Activated CD4-positive, alpha-beta T cell treated with anti-CD3 and anti-CD28 coated beads for 36 hours (primary cell): ENCODE data around the gene COMMD4. TPM values are rescaled to one million over a fixed set of nuclear protein-coding genes. Genes with fewer than 3 reads are reported as not detected.
"Not testable (repeated sequence)": the region's sequence is repeated elsewhere in the genome, so short reads cannot be mapped to it uniquely, and the experiment has no call there.

ENCODE experiments used
- ATAC-seq: fragments of 200-7000 bp; cut with Tn5 transposase; one replicate; pipeline ENCODE4 v1.10.0; 2021; ENCODE audit warnings: mild to moderate bottlenecking, moderate library complexity
- CTCF ChIA-PET: fragments of 350-600 bp; sonication (Branson Sonifier 250); formaldehyde crosslinking; loops from one replicate; lab custom pipeline; 2021; ENCODE audit warnings: antibody characterized with exemption; lab: Charles Lee
- POLR2A ChIA-PET: fragments of 350-600 bp; sonication (Branson Sonifier 250); formaldehyde crosslinking; loops from one replicate; lab custom pipeline; 2021; ENCODE audit warnings: antibody characterized with exemption, inconsistent platforms; lab: Charles Lee
- DNase-seq: peaks from one replicate; pipeline ENCODE4 v3.0.0-alpha.2; 2020
- H3K27ac Mint-ChIP-seq: one replicate; pipeline ENCODE4 v1.8.0; 2021; ENCODE audit warnings: mixed read lengths
- H3K27me3 Mint-ChIP-seq: one replicate; pipeline ENCODE4 v1.8.0; 2021; ENCODE audit warnings: mixed read lengths
- H3K36me3 Mint-ChIP-seq: one replicate; pipeline ENCODE4 v1.8.0; 2021; ENCODE audit warnings: low read depth, mixed read lengths
- H3K4me1 Mint-ChIP-seq: one replicate; pipeline ENCODE4 v1.8.0; 2021; ENCODE audit warnings: mixed read lengths
- H3K4me3 Mint-ChIP-seq: one replicate; pipeline ENCODE4 v1.8.0; 2021; ENCODE audit warnings: mild to moderate bottlenecking, moderate library complexity, mixed read lengths
- H3K9me3 Mint-ChIP-seq: one replicate; pipeline ENCODE4 v1.8.0; 2021; ENCODE audit warnings: low read depth, mixed read lengths
- intact Hi-C, 2 experiments: fragments of 100-400 bp; cut with DNase I in 1 of 2; cut with micrococcal nuclease in 1 of 2; formaldehyde crosslinking; loops; one replicate each; pipeline versions ENCODE4 v1.14.2 to v1.15.1; 2022 to 2024; cut with DNase I, micrococcal nuclease
- total RNA-seq, 2 experiments: library from RNA; stranded (reverse); gene quantifications; one replicate each; pipeline ENCODE4 v1.2.3, GENCODE V29; 2021

The COMMD4 gene
- total RNA-seq, 2 experiments from 2014 or later, result 47.1 to 67.8 TPM

DNA sequence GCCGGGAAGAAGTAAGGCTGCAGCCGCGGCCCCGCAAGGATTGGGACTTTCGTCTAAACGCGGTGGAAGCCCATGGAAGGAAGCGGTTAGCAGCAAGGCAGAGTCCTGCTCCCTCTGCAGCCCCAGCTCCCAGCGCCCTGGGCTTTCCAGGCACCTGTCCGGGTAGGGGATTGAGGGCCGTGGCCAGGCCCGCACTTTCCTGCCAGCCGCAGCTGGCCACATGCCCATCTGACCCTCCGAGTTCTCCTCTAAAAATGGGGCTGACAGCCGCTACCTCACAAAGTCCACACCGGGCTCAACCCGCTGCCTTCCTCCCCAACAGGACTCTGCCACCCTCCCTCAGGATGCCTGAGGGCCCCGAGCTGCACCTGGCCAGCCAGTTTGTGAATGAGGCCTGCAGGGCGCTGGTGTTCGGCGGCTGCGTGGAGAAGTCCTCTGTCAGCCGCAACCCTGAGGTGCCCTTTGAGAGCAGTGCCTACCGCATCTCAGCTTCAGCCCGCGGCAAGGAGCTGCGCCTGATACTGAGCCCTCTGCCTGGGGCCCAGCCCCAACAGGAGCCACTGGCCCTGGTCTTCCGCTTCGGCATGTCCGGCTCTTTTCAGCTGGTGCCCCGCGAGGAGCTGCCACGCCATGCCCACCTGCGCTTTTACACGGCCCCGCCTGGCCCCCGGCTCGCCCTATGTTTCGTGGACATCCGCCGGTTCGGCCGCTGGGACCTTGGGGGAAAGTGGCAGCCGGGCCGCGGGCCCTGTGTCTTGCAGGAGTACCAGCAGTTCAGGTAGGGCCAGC is 12.9 kb downstream of the COMMD4 start:
- peaks cover 32% of the 10 kb centered on the region for H3K4me1 Mint-ChIP-seq
- ATAC-seq (no peak), DNase-seq (no peak)
- ChIA-PET POLR2A (interaction anchor here (0.6 to 2.4 kb wide), 2 partner anchors 19 to 160 kb away, joined by 4 to 8 read pairs; partner anchors contain the start of gene MAN2C1), CTCF (interaction anchor here (0.6 to 1.1 kb wide), 3 partner anchors 19 to 1752 kb away, joined by 3 read pairs; partner anchors contain the start of gene MAN2C1)
- H3K36me3 Mint-ChIP-seq, result peaks cover 12% of the 10 kb centered on the region
- peaks cover 4% of the 10 kb centered on the region for H3K9me3 Mint-ChIP-seq
- H3K27me3 Mint-ChIP-seq, result peaks cover 5% of the 10 kb centered on the region
- H3K27ac Mint-ChIP-seq, result no peak overlapping the region
- intact Hi-C loops, result no loop called here
- peak overlapping the region; percentile 44 for H3K4me3 Mint-ChIP-seq

DNA sequence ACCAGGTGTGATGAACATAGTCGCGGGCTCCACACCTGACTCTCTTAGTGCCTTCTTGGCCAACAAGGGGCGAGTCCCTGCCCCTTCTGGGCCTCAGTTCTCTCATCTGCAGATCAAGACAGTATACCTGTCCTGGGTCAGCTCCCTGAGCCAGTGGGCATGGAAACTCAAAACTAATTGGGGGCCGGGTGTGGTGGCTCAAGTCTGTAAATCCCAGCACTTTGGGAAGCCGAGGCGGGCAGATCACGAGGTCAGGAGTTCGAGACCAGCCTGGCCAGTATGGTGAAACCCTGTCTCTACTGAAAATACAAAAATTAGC is 13.4 kb downstream of the COMMD4 start:
- peak overlapping the region; percentile 3 for H3K4me3 Mint-ChIP-seq
- peaks cover 12% of the 10 kb centered on the region for H3K36me3 Mint-ChIP-seq
- peaks cover 32% of the 10 kb centered on the region for H3K4me1 Mint-ChIP-seq
- H3K27me3 Mint-ChIP-seq, ATAC-seq, DNase-seq, H3K9me3 Mint-ChIP-seq, H3K27ac Mint-ChIP-seq, intact Hi-C loops: not testable (repeated sequence)
- ChIA-PET CTCF (interaction anchor here (1.1 to 1.2 kb wide), 2 partner anchors 18 to 19 kb away, joined by 3 to 4 read pairs; partner anchors contain the start of gene MAN2C1), POLR2A (interaction anchor here (2.4 kb wide), 1 partner anchor 19 kb away, joined by 8 read pairs; the partner anchor contains the start of gene MAN2C1)

DNA sequence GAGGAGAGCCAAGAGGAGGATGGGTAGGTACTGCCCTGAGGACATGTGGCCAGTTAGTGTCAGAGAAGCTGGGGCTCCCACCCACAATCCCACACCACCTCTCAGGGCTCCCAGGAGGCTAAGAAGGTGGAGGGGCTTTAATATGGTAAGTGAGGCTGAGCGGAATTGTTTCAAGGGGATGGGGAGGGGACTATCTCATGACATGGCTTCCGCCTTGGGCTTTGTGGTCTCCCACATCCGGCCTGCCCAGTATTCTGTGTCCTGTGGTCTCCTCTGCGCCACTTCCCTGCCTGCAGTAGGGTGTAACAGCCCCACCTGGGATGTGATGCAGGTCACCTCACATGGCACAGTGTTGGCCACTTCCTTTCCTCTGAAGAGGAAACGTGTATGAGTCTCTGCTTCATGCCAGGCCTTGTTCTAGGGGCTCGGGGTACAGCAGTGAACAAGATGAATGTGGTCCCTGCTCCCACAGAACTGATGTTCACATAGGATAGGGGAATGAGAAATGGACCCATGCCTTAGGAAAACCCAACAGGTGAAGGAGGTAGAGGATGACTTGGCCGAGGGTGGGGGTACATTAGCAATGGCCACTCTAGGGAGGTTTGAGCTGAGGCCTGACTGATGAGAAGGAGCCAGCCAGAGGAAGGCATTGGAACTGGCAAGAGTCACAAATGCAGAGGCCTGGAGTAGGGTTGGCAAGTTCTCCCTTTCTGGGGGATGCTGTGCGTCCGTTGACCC is 14.2 kb downstream of the COMMD4 start:
- peak; percentile 84 for ATAC-seq
- H3K4me3 Mint-ChIP-seq, result peak overlapping the region; percentile 3
- POLR2A ChIA-PET, result interaction anchor here (0.6 kb wide), 1 partner anchor 14 kb away, joined by 3 read pairs; the partner anchor contains the start of gene COMMD4
- peaks cover 32% of the 10 kb centered on the region for H3K4me1 Mint-ChIP-seq
- H3K27ac Mint-ChIP-seq, result peak overlapping the region; percentile 89
- peak; percentile 89 for DNase-seq
- intact Hi-C loops, result no loop called here
- H3K9me3 Mint-ChIP-seq, result peaks cover 4% of the 10 kb centered on the region
- peaks cover 12% of the 10 kb centered on the region for H3K36me3 Mint-ChIP-seq
- CTCF ChIA-PET, result interaction anchor here (1.1 to 1.3 kb wide), 3 partner anchors 17 to 18 kb away, joined by 3 to 4 read pairs (median 3); partner anchors contain the start of gene MAN2C1
- H3K27me3 Mint-ChIP-seq, result peaks cover 5% of the 10 kb centered on the region

DNA sequence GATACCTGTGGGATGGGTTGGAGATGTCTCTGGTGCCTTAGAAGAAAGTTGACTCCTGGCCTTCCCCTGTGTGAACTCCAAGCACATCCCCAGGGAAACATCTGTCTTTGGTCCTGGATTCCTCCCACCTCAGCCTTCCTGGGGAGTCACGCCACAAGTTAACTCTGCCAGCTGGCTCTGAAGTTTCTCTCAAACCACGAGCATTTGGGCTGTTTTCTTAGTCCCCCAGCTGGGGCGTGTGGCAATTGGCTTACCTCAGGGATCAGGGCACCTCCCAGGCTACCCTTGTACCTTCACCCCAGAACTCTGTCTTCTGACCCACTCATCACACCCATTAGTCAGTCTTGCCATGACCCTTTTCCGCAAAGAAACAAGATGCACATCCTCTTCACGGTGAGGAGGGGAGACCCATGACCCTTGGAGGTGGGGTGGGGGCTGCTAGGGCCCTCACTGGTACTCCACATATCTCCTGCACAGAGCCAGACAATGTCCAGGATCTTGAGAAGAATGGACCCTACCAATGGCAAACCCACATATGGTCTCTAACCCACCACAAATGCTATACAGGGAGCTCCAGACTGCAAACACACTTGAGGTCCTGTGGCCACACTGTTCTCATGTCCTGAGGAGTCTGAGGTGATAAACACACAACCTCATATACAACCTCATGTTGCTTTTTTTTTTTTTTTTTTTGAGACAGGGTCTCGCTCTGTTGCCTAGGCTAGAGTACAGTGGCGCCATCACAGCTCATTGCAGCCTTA is 14.9 kb downstream of the COMMD4 start:
- intact Hi-C loops, result no loop called here
- ChIA-PET POLR2A (interaction anchor here (0.6 kb wide), 1 partner anchor 15 kb away, joined by 3 read pairs; the partner anchor contains the start of gene COMMD4), CTCF (interaction anchor here (0.6 to 1.3 kb wide), 3 partner anchors 16 to 20 kb away, joined by 3 to 4 read pairs (median 4); partner anchors contain the start of gene MAN2C1)
- ATAC-seq (no peak), DNase-seq (peak; percentile 35)
- Mint-ChIP-seq H3K9me3 (peaks cover 4% of the 10 kb centered on the region), H3K27ac (peak overlapping the region; percentile 11), H3K36me3 (peaks cover 12% of the 10 kb centered on the region), H3K27me3 (peaks cover 3% of the 10 kb centered on the region), H3K4me3 (no peak overlapping the region), H3K4me1 (peaks cover 32% of the 10 kb centered on the region)

DNA sequence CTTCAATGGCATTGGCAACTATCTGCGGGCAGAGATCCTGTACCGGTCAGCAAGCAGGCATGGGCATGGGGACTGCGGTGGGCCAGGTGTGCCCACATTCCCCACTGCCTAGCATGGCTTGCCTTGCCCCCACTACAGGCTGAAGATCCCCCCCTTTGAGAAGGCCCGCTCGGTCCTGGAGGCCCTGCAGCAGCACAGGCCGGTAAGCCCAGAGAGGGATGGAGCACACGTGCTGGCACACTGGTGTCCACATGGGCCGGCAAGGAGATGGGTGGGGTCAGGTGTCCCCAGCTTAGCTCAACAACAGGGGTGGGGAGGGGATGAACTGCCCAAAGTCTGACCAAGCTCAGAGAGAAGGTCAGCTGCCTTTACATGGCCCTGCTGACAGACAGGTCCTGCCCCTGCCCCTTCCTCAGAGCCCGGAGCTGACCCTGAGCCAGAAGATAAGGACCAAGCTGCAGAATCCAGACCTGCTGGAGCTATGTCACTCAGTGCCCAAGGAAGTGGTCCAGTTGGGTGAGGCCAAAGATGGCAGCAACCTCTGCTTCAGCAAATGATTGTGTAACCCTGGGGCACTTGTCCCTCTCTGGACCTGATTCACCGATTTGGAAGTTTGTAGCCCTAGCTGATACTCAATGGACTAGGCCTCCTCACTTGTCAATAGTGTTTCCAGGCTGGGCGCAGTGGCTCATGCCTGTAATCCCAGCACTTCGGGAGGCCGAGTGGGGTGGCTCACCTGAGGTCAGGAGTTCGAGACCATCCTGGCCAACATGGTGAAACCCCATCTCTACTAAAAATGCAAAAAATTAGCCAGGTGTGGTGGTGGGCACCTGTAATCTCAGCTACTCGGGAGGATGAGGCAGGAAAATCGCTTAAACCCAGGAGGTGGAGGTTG is 16.6 kb downstream of the COMMD4 start:
- H3K4me1 Mint-ChIP-seq, result peaks cover 26% of the 10 kb centered on the region
- POLR2A ChIA-PET, result interaction anchor here (1.1 kb wide), 1 partner anchor 16 kb away, joined by 3 read pairs; the partner anchor contains the start of gene MAN2C1
- no peak overlapping the region for H3K27ac Mint-ChIP-seq
- ATAC-seq, result no peak
- H3K9me3 Mint-ChIP-seq, result peaks cover 4% of the 10 kb centered on the region
- intact Hi-C loops, result no loop called here
- H3K4me3 Mint-ChIP-seq, result no peak overlapping the region
- H3K27me3 Mint-ChIP-seq, result no peaks in the 10 kb centered on the region
- no peak for DNase-seq
- H3K36me3 Mint-ChIP-seq, result peaks cover 12% of the 10 kb centered on the region
- CTCF ChIA-PET, result no interaction called here

DNA sequence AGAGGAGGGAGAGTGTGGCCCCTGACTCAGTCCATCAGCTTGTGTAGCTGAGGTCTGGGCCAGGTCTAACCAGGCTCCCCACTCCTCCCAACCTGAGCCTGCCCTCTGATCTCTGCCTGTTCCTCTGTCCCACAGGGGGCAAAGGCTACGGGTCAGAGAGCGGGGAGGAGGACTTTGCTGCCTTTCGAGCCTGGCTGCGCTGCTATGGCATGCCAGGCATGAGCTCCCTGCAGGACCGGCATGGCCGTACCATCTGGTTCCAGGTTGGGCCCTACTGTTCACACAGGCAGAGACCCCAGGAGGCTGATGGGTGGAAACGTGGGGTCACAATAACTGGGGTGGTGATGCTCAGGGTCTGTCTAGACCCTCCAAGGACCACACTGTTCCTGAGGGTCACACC is 17.7 kb downstream of the COMMD4 start:
- CTCF ChIA-PET, result interaction anchor here (2.1 kb wide), 1 partner anchor 14 kb away, joined by 10 read pairs; the partner anchor contains the start of gene MAN2C1
- Mint-ChIP-seq H3K9me3 (peaks cover 4% of the 10 kb centered on the region), H3K27ac (no peak overlapping the region), H3K27me3 (no peaks in the 10 kb centered on the region), H3K36me3 (peaks cover 15% of the 10 kb centered on the region), H3K4me1 (peaks cover 23% of the 10 kb centered on the region), H3K4me3 (no peak overlapping the region)
- DNase-seq, result no peak
- POLR2A ChIA-PET, result interaction anchor here (1.9 kb wide), 1 partner anchor 14 kb away, joined by 8 read pairs; no protein-coding TSS in a partner anchor
- no peak for ATAC-seq
- intact Hi-C loops, result no loop called here

DNA sequence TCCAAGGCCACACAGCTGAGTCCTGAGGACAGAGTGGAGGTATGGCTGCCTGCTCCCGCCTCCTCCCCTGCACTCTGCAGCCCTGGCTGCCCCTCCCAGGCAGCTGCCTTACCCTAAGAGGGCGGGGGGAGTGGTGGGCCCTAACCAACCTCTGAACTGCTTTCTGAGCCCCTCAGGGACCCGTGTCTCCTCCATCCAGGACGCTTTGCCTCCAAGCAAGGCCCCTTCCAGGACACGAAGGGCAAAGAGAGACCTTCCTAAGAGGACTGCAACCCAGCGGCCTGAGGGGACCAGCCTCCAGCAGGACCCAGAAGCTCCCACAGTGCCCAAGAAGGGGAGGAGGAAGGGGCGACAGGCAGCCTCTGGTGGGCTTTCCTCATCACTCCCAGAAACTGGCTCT is 18.6 kb downstream of the COMMD4 start:
- no peak for ATAC-seq
- ChIA-PET CTCF (interaction anchor here (2.1 kb wide), 1 partner anchor 14 kb away, joined by 10 read pairs; the partner anchor contains the start of gene MAN2C1), POLR2A (interaction anchor here (1.9 kb wide), 1 partner anchor 13 kb away, joined by 8 read pairs; no protein-coding TSS in a partner anchor)
- peaks cover 4% of the 10 kb centered on the region for H3K9me3 Mint-ChIP-seq
- no peaks in the 10 kb centered on the region for H3K27me3 Mint-ChIP-seq
- H3K4me1 Mint-ChIP-seq, result peaks cover 16% of the 10 kb centered on the region
- H3K36me3 Mint-ChIP-seq, result peaks cover 11% of the 10 kb centered on the region
- H3K27ac Mint-ChIP-seq, result no peak overlapping the region
- intact Hi-C loops, result no loop called here
- DNase-seq, result no peak
- no peak overlapping the region for H3K4me3 Mint-ChIP-seq

DNA sequence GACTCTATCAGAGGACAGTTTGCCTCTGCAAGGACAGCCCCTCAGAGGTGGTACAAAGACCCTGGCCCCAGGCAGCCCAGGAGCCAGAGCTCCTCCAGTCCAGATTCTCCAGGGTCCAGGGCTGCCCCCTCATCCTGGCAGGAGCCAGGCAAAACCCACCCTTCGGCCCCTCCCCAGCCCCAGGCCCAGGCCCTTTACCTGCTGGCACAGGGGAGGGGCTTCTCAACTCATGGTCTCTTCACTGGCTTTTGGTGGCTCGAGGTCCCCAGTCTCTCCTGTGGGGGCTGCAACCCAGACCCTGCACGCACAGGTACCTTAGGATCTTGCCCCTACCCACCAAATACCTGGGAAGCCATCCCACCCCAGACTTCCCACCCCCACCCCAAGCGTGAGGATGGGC is 19.5 kb downstream of the COMMD4 start:
- ChIA-PET CTCF (interaction anchor here (2.1 kb wide), 1 partner anchor 13 kb away, joined by 10 read pairs; the partner anchor contains the start of gene MAN2C1), POLR2A (no interaction called here)
- ATAC-seq (no peak), DNase-seq (no peak)
- peaks cover 6% of the 10 kb centered on the region for H3K36me3 Mint-ChIP-seq
- no peaks in the 10 kb centered on the region for H3K27me3 Mint-ChIP-seq
- no peak overlapping the region for H3K27ac Mint-ChIP-seq
- H3K4me3 Mint-ChIP-seq, result no peak overlapping the region
- intact Hi-C loops, result no loop called here
- H3K9me3 Mint-ChIP-seq, result no peaks in the 10 kb centered on the region
- H3K4me1 Mint-ChIP-seq, result peaks cover 6% of the 10 kb centered on the region

DNA sequence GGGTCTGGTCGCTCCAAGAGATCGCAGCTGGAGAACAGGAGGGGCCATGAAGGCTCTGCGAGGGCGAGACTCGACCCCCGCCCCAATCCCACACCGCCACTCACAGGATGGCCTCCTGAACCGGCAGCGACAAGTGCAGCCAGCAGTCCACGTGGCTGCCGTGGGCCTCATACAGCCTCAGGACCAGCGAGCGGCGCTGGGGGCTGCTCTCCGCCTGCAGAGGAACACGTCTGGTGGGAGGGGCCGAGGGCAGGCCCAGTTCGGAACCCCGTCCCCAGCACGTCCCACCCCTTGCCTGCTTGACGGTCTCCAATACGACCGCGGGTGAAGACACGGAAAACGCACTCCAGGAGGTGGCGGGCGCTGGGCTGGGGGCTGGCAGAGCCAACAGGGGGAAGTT is 20.1 kb downstream of the COMMD4 start:
- ATAC-seq (no peak), DNase-seq (no peak)
- intact Hi-C loops, result no loop called here
- H3K27ac Mint-ChIP-seq, result no peak overlapping the region
- CTCF ChIA-PET, result no interaction called here
- peaks cover 7% of the 10 kb centered on the region for H3K36me3 Mint-ChIP-seq
- no peaks in the 10 kb centered on the region for H3K9me3 Mint-ChIP-seq
- no peak overlapping the region for H3K4me3 Mint-ChIP-seq
- POLR2A ChIA-PET, result no interaction called here
- no peaks in the 10 kb centered on the region for H3K27me3 Mint-ChIP-seq
- peaks cover under 1% of the 10 kb centered on the region for H3K4me1 Mint-ChIP-seq

DNA sequence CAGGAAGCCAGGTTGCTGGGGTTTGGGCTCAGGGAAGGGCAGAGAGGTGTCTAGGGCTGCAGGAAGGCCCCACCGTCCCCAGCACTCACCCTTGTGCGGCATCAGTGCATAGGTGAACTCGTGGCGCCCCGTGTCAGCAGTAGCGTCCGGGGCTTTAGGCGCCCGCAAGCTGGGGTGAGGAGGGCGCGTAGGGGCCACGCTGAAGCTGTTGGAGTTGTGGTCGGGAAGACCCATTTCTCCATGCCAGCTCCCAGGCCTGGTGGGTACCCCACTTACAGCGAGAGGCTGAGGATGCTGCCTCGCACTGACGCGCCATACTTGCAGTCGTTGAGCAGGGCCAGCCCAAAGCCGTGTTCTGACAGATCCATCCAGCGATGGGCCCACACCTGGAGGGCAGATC is 20.7 kb downstream of the COMMD4 start:
- no peak overlapping the region for H3K4me3 Mint-ChIP-seq
- no peaks in the 10 kb centered on the region for H3K9me3 Mint-ChIP-seq
- intact Hi-C loops, result no loop called here
- ChIA-PET CTCF (interaction anchor here (0.6 kb wide), 1 partner anchor 80 kb away, joined by 4 read pairs; no protein-coding TSS in a partner anchor), POLR2A (no interaction called here)
- ATAC-seq, result no peak
- peaks cover 10% of the 10 kb centered on the region for H3K36me3 Mint-ChIP-seq
- H3K27ac Mint-ChIP-seq, result no peak overlapping the region
- no peaks in the 10 kb centered on the region for H3K4me1 Mint-ChIP-seq
- DNase-seq, result no peak
- H3K27me3 Mint-ChIP-seq, result no peaks in the 10 kb centered on the region
